ENCODE measurements around the gene ABHD17C.

DNA sequence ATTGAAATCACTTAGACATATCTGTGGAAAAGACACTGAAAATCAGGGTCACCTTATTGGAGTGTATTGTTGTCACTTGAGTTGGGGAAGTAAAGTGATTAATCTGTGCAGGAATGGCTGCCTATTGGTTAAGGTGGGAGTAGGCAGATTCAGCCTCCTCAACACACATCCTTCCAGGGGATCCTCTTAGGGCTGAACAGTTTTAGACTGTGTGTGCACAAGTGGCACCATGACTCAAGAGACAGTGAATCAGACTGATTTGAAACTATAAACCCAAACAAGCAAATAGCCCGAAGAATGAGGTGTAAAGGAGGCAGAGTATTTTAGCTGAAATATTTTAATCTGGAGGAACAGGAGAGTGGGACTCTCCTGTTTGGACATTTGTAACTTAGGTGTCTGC, 4.9 kb downstream of the ABHD17C start:
- TF ChIP-seq, protein P1, sequence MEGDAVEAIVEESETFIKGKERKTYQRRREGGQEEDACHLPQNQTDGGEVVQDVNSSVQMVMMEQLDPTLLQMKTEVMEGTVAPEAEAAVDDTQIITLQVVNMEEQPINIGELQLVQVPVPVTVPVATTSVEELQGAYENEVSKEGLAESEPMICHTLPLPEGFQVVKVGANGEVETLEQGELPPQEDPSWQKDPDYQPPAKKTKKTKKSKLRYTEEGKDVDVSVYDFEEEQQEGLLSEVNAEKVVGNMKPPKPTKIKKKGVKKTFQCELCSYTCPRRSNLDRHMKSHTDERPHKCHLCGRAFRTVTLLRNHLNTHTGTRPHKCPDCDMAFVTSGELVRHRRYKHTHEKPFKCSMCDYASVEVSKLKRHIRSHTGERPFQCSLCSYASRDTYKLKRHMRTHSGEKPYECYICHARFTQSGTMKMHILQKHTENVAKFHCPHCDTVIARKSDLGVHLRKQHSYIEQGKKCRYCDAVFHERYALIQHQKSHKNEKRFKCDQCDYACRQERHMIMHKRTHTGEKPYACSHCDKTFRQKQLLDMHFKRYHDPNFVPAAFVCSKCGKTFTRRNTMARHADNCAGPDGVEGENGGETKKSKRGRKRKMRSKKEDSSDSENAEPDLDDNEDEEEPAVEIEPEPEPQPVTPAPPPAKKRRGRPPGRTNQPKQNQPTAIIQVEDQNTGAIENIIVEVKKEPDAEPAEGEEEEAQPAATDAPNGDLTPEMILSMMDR (IDR thresholded peaks at IDR 0.05): no peak
- no peak for TF ChIP-seq POLR2AphosphoS5 (IDR thresholded peaks at IDR 0.05; ENCODE audit: insufficient read depth in 1 of 2, low read depth in 1 of 2)

All from vagina (tissue), 2 donors.